GM06990 (cell line): ENCODE data around the gene GRIP1.

Source experiments
- DNase-seq: peaks from one replicate; pipeline ENCODE4 v3.0.0-alpha.2; 2011; ENCODE audit not compliant: insufficient read length; ENCODE audit errors: extremely low read depth
- H3K27me3 ChIP-seq: replicated peaks from 2 replicates; pipeline ENCODE4 v1.6.0; 2011; ENCODE audit warnings: low read length; ENCODE audit not compliant: control insufficient read depth, insufficient read depth
- H3K36me3 ChIP-seq: 2 replicates; pipeline ENCODE4 v1.5.1; 2011; ENCODE audit warnings: low read length; ENCODE audit not compliant: control insufficient read depth, insufficient read depth
- H3K4me3 ChIP-seq: replicated peaks from 2 replicates; pipeline ENCODE4 v1.5.1; 2011; ENCODE audit warnings: low read depth, mild to moderate bottlenecking, control low read depth, low read length
- TF ChIP-seq, protein P1 (sequence below): IDR thresholded peaks from 2 replicates; pipeline ENCODE4 v1.5.1; 2011; ENCODE audit warnings: low read length, control low read depth, mild to moderate bottlenecking, inconsistent platforms; ENCODE audit not compliant: insufficient read depth, poor library complexity, severe bottlenecking

Gene GRIP1

DNA sequence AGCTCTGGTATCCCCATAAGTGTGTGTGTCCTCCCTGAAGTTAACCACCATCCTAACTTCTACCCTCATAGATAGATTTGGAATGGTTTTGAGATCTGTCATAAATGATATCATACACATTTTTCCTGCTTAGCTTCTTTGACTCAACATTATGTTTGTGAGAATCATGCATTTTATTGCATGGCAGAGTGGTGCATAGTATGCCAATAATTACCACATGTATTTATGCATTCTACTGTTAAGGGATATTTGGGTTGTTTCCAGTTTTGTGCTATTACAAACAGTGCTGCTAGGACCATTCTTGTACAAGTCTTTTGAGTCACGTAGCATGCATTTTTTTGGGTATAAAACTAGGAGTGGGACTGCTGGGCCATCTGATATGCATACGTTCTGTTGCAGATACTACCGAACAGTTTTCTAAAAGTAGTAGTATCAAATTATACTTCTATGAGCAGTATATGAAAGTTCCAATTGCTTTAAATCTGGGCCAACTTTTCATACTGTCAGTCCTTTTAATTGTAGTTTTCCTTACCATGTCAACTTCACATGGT, 13.4 kb downstream of the GRIP1 start:
- DNase-seq, result no peak
- no peaks in the 10 kb centered on the region for H3K27me3 ChIP-seq
- H3K36me3 ChIP-seq, result no peaks in the 10 kb centered on the region
- TF ChIP-seq, protein P1, sequence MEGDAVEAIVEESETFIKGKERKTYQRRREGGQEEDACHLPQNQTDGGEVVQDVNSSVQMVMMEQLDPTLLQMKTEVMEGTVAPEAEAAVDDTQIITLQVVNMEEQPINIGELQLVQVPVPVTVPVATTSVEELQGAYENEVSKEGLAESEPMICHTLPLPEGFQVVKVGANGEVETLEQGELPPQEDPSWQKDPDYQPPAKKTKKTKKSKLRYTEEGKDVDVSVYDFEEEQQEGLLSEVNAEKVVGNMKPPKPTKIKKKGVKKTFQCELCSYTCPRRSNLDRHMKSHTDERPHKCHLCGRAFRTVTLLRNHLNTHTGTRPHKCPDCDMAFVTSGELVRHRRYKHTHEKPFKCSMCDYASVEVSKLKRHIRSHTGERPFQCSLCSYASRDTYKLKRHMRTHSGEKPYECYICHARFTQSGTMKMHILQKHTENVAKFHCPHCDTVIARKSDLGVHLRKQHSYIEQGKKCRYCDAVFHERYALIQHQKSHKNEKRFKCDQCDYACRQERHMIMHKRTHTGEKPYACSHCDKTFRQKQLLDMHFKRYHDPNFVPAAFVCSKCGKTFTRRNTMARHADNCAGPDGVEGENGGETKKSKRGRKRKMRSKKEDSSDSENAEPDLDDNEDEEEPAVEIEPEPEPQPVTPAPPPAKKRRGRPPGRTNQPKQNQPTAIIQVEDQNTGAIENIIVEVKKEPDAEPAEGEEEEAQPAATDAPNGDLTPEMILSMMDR, result no peak
- no peak overlapping the region for H3K4me3 ChIP-seq

DNA sequence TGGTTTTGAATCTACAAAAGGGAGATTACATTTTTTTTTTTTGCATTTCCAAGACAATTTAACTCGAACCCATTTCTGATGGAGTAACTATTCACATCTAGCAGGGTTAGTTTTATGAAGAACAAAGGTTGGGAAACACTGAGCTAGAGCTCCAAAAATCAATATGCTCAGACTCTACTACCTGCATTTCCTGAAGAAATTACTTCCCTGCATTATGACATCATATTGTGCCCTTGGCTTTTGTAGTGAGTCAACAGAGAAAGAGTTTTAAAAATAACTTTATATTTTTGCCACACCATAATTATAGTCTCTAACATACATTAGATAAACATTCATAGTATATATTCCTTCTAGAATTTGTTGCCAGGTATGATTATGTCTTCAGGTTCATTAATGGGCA, 14.8 kb downstream of the GRIP1 start:
- Histone ChIP-seq H3K4me3 (no peak overlapping the region), H3K36me3 (no peaks in the 10 kb centered on the region), H3K27me3 (no peaks in the 10 kb centered on the region)
- TF ChIP-seq, protein P1, result no peak
- DNase-seq, result no peak

DNA sequence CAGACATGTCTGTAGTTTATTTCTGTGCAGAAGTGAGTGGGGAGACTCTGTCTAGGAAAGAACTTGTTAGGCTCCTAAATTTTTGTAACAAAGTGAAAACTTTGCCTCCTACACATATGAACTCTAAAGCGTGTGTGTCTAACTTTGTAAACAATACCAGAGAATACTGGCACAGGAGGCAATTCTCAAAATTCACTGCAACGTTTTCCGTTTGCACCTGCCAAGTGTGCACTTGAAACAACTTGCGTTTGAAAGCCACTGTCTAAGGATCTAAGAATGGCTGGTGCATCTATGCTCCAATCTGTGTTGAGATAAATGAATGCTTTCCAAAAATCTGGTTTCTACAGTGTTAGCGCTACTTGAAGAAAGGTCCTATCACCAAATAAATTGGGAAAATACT, 15.3 kb downstream of the GRIP1 start:
- TF ChIP-seq, protein P1, result no peak
- no peaks in the 10 kb centered on the region for H3K27me3 ChIP-seq
- no peak overlapping the region for H3K4me3 ChIP-seq
- DNase-seq, result no peak
- H3K36me3 ChIP-seq, result no peaks in the 10 kb centered on the region

DNA sequence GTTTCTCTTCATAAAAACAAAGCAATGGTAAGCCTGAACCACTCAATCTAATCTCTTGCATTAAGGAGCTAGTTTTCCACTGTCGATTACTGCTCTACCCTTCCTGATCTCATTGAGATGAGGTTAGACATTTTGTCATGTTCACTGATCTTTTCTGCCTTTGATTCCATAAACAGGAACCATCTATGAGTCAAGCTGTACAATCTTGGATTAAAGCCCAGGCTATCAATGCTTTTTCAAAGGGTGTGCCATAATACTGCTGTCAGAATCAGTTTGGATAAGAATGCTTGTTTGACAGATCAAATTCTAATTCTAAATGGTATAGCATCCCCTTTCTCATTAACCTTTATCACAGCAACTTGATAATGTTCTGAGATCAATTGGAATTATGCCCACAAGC, 16.1 kb downstream of the GRIP1 start:
- no peak overlapping the region for H3K4me3 ChIP-seq
- TF ChIP-seq, protein P1, result no peak
- no peaks in the 10 kb centered on the region for H3K27me3 ChIP-seq
- no peak for DNase-seq
- no peaks in the 10 kb centered on the region for H3K36me3 ChIP-seq

DNA sequence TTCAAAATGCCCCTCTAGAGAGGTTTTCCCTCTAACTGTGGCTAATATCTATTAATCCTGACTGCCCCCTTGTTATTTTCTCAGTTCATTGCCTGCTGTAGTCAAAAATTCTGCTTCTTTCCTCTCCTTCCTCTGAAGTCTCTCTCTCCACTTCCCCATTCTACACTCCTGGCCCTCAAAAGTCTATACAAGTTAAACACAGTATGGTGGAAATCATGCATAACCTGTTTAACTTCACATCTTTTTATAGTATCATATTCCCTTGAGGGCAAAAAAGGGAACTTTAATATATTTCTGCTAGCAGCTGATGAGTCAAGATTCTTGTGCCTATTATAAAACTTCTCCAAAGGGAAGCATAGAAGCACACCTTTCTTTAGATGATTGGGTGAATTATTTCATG, 16.7 kb downstream of the GRIP1 start:
- H3K36me3 ChIP-seq, result no peaks in the 10 kb centered on the region
- DNase-seq, result no peak
- no peaks in the 10 kb centered on the region; the same call in 1 of the 2 replicates for H3K27me3 ChIP-seq
- TF ChIP-seq, protein P1, result no peak
- H3K4me3 ChIP-seq, result no peak overlapping the region

DNA sequence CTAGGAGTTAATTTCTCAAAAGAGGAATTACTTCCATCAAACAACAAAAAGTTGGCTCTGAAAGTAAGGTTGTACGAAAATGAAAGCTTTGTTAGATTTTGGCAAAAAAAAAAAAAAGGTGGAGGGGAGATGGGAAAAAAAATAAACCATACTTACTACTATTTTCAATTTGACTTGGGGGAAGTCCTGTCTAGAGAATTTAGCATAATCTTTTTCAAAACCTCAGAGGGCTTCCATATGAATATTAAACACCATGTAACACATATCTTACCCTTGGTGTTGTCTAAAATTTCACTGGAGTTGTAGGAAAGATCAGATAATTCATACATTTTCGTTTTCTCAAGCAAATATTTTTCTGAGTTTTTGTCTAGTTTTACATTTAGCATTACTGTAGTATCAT, 17.5 kb downstream of the GRIP1 start:
- DNase-seq, result no peak
- Histone ChIP-seq H3K27me3 (no peaks in the 10 kb centered on the region; the same call in 1 of the 2 replicates), H3K36me3 (no peaks in the 10 kb centered on the region), H3K4me3 (no peak overlapping the region)
- TF ChIP-seq, protein P1, result no peak
